ENCODE measurements around the gene GRIP2. TPM values are rescaled to one million over a fixed set of nuclear protein-coding genes. Genes with fewer than 3 reads are reported as not detected.

GRIP2 gene
- total RNA-seq, 4 donors from 2014 or later, result 0.45 to 0.92 (median 0.66) TPM

DNA sequence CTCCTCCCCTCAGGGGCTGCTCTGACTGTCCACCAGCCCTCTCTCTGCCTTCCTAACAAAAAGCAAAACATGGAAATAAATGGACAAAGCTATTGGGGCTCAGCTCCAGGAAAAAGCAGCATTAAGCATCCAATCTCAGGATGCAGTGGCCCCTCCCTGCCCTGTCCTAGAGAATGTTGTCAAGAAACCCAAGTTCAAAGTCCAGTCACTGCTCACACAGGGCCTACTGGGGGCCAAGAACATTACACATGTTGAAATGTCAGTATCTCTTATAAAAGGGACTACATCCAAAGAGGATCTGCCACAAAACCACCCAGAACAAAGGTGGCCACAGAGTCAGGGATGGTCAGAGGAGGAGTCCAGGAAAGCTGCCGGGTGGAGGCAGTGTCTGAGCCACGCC lies 7.6 kb upstream of the GRIP2 start:
- H3K4me1 ChIP-seq, result peaks cover 4 to 10% (median 8%) of the 10 kb centered on the region in 4 donors
- intact Hi-C loops (cut with DNase I), result loop anchor here (5.0 kb wide), 2 partner anchors 40 to 285 kb away; no protein-coding TSS in a partner anchor
- TF ChIP-seq EP300 (IDR thresholded peaks at IDR 0.05), result no peak
- TF ChIP-seq POLR2AphosphoS5 (IDR thresholded peaks at IDR 0.05), result no peak
- TF ChIP-seq, protein P1, sequence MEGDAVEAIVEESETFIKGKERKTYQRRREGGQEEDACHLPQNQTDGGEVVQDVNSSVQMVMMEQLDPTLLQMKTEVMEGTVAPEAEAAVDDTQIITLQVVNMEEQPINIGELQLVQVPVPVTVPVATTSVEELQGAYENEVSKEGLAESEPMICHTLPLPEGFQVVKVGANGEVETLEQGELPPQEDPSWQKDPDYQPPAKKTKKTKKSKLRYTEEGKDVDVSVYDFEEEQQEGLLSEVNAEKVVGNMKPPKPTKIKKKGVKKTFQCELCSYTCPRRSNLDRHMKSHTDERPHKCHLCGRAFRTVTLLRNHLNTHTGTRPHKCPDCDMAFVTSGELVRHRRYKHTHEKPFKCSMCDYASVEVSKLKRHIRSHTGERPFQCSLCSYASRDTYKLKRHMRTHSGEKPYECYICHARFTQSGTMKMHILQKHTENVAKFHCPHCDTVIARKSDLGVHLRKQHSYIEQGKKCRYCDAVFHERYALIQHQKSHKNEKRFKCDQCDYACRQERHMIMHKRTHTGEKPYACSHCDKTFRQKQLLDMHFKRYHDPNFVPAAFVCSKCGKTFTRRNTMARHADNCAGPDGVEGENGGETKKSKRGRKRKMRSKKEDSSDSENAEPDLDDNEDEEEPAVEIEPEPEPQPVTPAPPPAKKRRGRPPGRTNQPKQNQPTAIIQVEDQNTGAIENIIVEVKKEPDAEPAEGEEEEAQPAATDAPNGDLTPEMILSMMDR (IDR thresholded peaks at IDR 0.05), result no peak
- TF ChIP-seq POLR2A (IDR thresholded peaks at IDR 0.05; ENCODE audit: low read depth), result no peak
- no peaks in the 10 kb centered on the region for H3K36me3 ChIP-seq
- no peak overlapping the region for H3K27ac ChIP-seq (replicated peaks in 1 of 4)
- H3K27me3 ChIP-seq, result peaks cover 0 to 27% (median 0%) of the 10 kb centered on the region in 4 donors
- 86% methylated on average over 2 of the region's 2 CpGs for WGBS
- no peak overlapping the region for H3K4me3 ChIP-seq
- no peaks in the 10 kb centered on the region for H3K9me3 ChIP-seq
- DNase-seq (ENCODE audit: extremely low spot score), result no peak

DNA sequence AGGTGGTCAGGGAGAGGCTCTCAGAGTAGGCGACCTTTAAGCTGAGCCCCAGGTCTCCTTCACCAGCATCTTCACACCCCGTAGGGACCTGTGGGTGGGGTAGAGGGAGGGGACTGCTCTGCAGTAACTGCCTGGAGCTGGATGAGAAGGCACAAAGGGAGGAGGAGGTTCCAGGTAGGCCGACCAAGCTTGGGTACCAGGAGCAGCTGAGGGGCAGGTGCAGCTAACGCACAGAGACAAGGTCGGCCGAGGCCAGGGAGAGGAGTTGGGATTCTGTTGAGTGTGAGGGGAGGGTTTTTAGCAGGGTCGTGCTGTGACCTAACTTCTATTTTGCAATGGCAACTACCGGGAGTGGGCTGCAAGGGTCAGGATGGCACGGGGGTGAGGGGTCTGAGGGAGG lies 5.9 kb upstream of the GRIP2 start:
- intact Hi-C loops (cut with DNase I), result loop anchor here (5.0 kb wide), 2 partner anchors 39 to 284 kb away; no protein-coding TSS in a partner anchor
- H3K36me3 ChIP-seq, result no peaks in the 10 kb centered on the region
- no peak overlapping the region for H3K27ac ChIP-seq (replicated peaks in 1 of 4)
- TF ChIP-seq POLR2A (IDR thresholded peaks at IDR 0.05; ENCODE audit: low read depth) (no peak), EP300 (IDR thresholded peaks at IDR 0.05) (no peak), POLR2AphosphoS5 (IDR thresholded peaks at IDR 0.05) (no peak)
- TF ChIP-seq, protein P1 (IDR thresholded peaks at IDR 0.05), result no peak
- H3K9me3 ChIP-seq, result no peaks in the 10 kb centered on the region
- H3K4me3 ChIP-seq, result no peak overlapping the region
- H3K4me1 ChIP-seq, result peaks cover 4 to 10% (median 8%) of the 10 kb centered on the region in 4 donors
- peaks cover 0 to 25% (median 0%) of the 10 kb centered on the region in 4 donors for H3K27me3 ChIP-seq
- WGBS, result 84% methylated on average over 9 of the region's 9 CpGs
- DNase-seq (ENCODE audit: extremely low spot score), result no peak

DNA sequence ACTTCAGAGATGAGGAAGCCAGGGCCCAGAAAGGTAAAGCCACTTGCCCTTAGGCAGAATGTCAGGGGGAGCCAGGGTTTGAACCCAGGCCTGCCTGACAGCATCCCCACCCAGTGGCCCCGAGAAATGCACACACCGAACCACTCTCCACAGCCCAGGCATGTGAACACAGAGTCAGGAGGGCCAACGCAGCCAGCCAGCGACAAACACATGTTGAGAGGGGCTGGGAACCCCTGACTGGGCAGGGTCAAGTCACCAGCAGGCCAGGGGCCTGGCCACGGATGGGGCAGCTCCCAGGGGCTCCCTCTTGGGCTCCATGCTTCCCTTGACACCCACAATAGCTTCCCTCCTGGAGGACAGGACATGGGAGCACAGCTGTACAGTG lies 5.1 kb upstream of the GRIP2 start:
- WGBS, result 90% methylated on average over 2 of the region's 5 CpGs
- no peak for DNase-seq (ENCODE audit: extremely low spot score)
- intact Hi-C loops (cut with DNase I), result loop anchor here (5.0 kb wide), 2 partner anchors 38 to 283 kb away; no protein-coding TSS in a partner anchor

DNA sequence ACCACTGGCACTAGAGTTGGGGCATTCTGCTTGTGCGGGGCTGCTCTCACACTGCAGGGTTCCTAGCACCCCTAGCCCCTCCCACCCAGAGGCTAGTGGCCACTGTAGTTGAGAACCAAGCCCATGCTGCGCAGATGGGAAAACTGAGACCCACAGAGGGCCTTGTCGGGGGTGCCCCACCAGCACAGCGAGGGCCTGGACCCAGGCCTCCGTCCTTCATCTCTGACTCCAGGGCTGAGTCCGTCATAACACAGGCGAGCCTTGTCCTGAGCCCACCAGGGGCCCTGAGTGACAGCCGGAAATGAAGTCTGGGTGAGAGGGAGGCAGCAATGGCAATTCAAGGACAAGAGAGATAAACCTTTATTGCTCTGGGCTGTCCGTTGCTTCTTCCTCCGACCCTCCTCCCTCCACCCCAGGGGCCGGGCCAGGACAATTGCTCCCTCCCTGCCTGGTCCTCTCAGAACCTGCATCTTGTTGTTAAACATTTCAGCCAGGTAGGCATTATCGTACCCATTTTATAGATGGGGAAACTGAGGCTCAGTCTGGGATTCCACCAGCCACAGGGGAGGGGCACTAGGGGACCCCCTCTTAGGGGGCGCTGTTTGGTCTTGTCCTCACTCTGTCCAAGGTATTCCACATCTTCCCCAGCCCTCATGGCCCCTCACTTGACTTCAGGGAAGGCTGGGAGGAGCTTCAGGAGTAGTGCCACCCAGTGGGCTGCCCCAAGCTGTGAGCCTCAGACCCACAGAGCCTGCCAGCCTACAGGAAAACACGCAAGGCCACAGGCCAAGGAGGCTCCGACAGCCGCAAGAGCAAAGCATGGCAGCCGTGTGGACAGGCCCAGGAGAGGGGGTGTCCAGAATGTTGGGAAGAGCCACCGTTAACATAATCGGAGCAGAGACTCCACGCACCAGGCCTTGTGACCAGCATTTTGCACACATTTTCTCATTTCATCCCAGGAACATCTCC lies 4.4 kb upstream of the GRIP2 start:
- Histone ChIP-seq H3K36me3 (no peaks in the 10 kb centered on the region), H3K9me3 (no peaks in the 10 kb centered on the region), H3K27me3 (peaks cover 0 to 16% (median 0%) of the 10 kb centered on the region in 4 donors), H3K27ac (replicated peaks in 1 of 4) (no peak overlapping the region), H3K4me1 (peaks cover 4 to 15% (median 7%) of the 10 kb centered on the region in 4 donors), H3K4me3 (no peak overlapping the region)
- 88% methylated on average over 12 of the region's 20 CpGs for WGBS
- DNase-seq (ENCODE audit: extremely low spot score), result no peak
- intact Hi-C loops (cut with DNase I), result loop anchor here (5.0 kb wide), 2 partner anchors 37 to 282 kb away; no protein-coding TSS in a partner anchor
- TF ChIP-seq EP300 (IDR thresholded peaks at IDR 0.05) (no peak), POLR2AphosphoS5 (IDR thresholded peaks at IDR 0.05) (no peak), POLR2A (IDR thresholded peaks at IDR 0.05; ENCODE audit: low read depth) (no peak)
- TF ChIP-seq, protein P1 (IDR thresholded peaks at IDR 0.05), result no peak

More for the DNA sequence above, 5.1 kb upstream of the GRIP2 start:
- Histone ChIP-seq H3K4me1 (peaks cover 4 to 15% (median 7%) of the 10 kb centered on the region in 4 donors), H3K9me3 (no peaks in the 10 kb centered on the region), H3K27ac (replicated peaks in 1 of 4) (no peak overlapping the region), H3K36me3 (no peaks in the 10 kb centered on the region), H3K27me3 (peaks cover 0 to 22% (median 0%) of the 10 kb centered on the region in 4 donors), H3K4me3 (no peak overlapping the region)
- TF ChIP-seq EP300 (IDR thresholded peaks at IDR 0.05) (no peak), POLR2A (IDR thresholded peaks at IDR 0.05; ENCODE audit: low read depth) (no peak), POLR2AphosphoS5 (IDR thresholded peaks at IDR 0.05) (no peak)
- TF ChIP-seq, protein P1 (IDR thresholded peaks at IDR 0.05), result no peak

Measured in esophagus muscularis mucosa (tissue), 4 donors.